ENCODE measurements around the gene DYTN.

GRCh38 chr2:206611736-206612135 is 106.5 kb downstream of the DYTN start:
- TF ChIP-seq CTCF (conservative IDR thresholded peaks at IDR 0.05 in 1 of 2, IDR thresholded peaks at IDR 0.05 in 1 of 2; ENCODE audit: low read depth in 1 of 2, low read length in 2 of 2) (no peak), EZH2 (IDR thresholded peaks at IDR 0.05; ENCODE audit: low read length, missing control alignments) (no peak)
